Gastrocnemius medialis (tissue), 4 donors: ENCODE results near the gene SPATA31E1. TPM values are rescaled to one million over a fixed set of nuclear protein-coding genes. Genes with fewer than 3 reads are reported as not detected.

Experiments used
- ATAC-seq, 2 donors: fragments of 150-250 bp; one replicate each; pipeline ENCODE4 v1.9.1; 2016
- DNase-seq, 2 donors: peaks; one replicate each; pipeline ENCODE4 v3.0.0-alpha.2; 2019
- H3K27ac ChIP-seq, 4 donors: fragments of 200-600 bp; sonication (generic); 1 replicate in 1 of 4; 2 replicates in 3 of 4; pipeline ENCODE4 v1.5.1; 2016 to 2018; ENCODE audit warnings: mild to moderate bottlenecking in 2 of 4, moderate library complexity in 1 of 4
- H3K27me3 ChIP-seq, 3 donors: fragments of 200-600 bp; sonication (generic) in 2 of 3; 1 replicate in 1 of 3; 2 replicates in 2 of 3; pipeline versions ENCODE4 v1.5.1 to v1.6.0; 2016 to 2019; ENCODE audit warnings: mild to moderate bottlenecking in 1 of 3, moderate library complexity in 1 of 3
- H3K36me3 ChIP-seq, 2 donors: fragments of 200-600 bp; sonication (generic) in 1 of 2; one replicate each; pipeline ENCODE4 v1.5.1; 2017 to 2018
- H3K4me1 ChIP-seq, 2 donors: fragments of 200-600 bp; sonication (generic) in 1 of 2; one replicate each; pipeline ENCODE4 v1.5.1; 2016 to 2017; ENCODE audit warnings: mild to moderate bottlenecking in 2 of 2
- H3K4me3 ChIP-seq, 4 donors: fragments of 200-600 bp; sonication (generic) in 3 of 4; 1 replicate in 1 of 4; 2 replicates in 3 of 4; pipeline ENCODE4 v1.5.1; 2016 to 2019; ENCODE audit warnings: mild to moderate bottlenecking in 2 of 4
- H3K9me3 ChIP-seq, 3 donors: fragments of 200-600 bp; sonication (generic) in 2 of 3; 1 replicate in 1 of 3; 2 replicates in 2 of 3; pipeline ENCODE4 v1.5.1; 2016 to 2019
- CTCF ChIP-seq, 5 experiments: fragments of 450-650 bp in 3 of 5; fragments of 200-600 bp in 2 of 5; sonication (generic) in 2 of 5; IDR thresholded peaks in 4 of 5; conservative IDR thresholded peaks in 1 of 5; 1 replicate in 4 of 5; 2 replicates in 1 of 5; pipeline ENCODE4 v1.5.1; 2016 to 2019; ENCODE audit warnings: antibody characterized with exemption in 5 of 5, mild to moderate bottlenecking in 3 of 5, moderate library complexity in 3 of 5
- POLR2A ChIP-seq, 2 donors: fragments of 450-650 bp; IDR thresholded peaks; one replicate each; pipeline ENCODE4 v1.6.1; 2017; ENCODE audit warnings: antibody characterized with exemption in 2 of 2, mild to moderate bottlenecking in 2 of 2, moderate library complexity in 2 of 2
- in situ Hi-C, 4 donors: fragments of 200-750 bp; cut with MboI; loops; one replicate each; pipeline versions ENCODE4 v1.15.0 to v1.8.0; 2017; ENCODE audit warnings: low sequenced_read_pairs in 4 of 4
- intact Hi-C: fragments of 100-400 bp; cut with DNase I; formaldehyde crosslinking; loops from one replicate; pipeline ENCODE4 v1.15.1; 2023; ENCODE audit warnings: low total_unique reads
- total RNA-seq, 4 donors: library from RNA; depleted of rRNA; stranded (reverse); fragments of >200 nt; gene quantifications; one replicate each; pipeline versions ENCODE4 v1.1.0 to v1.2.3, GENCODE V29; 2016

Gene SPATA31E1
- total RNA-seq, 4 donors from 2014 or later: not detected

GRCh38 chr9:87885484-87886189 lies 3.0 kb downstream of the SPATA31E1 start:
- Histone ChIP-seq H3K9me3 (no peaks in the 10 kb centered on the region), H3K4me1 (no peaks in the 10 kb centered on the region), H3K27ac (no peak overlapping the region), H3K27me3 (no peaks in the 10 kb centered on the region), H3K36me3 (no peaks in the 10 kb centered on the region), H3K4me3 (no peak overlapping the region)
- intact Hi-C loops: no loop called here
- ATAC-seq (no peak), DNase-seq (no peak)
- in situ Hi-C loops: no loop called here
- no peak for TF ChIP-seq POLR2A (IDR thresholded peaks at IDR 0.05)
- TF ChIP-seq CTCF (IDR thresholded peaks at IDR 0.05 in 4 of 5, conservative IDR thresholded peaks at IDR 0.05 in 1 of 5): no peak

GRCh38 chr9:87886210-87886932 lies 3.7 kb downstream of the SPATA31E1 start:
- intact Hi-C loops: no loop called here
- no peak for DNase-seq

GRCh38 chr9:87886933-87887505 lies 4.3 kb downstream of the SPATA31E1 start:
- Histone ChIP-seq H3K27ac (no peak overlapping the region), H3K9me3 (no peaks in the 10 kb centered on the region), H3K4me1 (no peaks in the 10 kb centered on the region), H3K4me3 (no peak overlapping the region), H3K36me3 (no peaks in the 10 kb centered on the region), H3K27me3 (no peaks in the 10 kb centered on the region)
- ATAC-seq: no peak
- TF ChIP-seq CTCF (IDR thresholded peaks at IDR 0.05 in 4 of 5, conservative IDR thresholded peaks at IDR 0.05 in 1 of 5) (no peak), POLR2A (IDR thresholded peaks at IDR 0.05) (no peak)
- no peak for DNase-seq
- intact Hi-C loops (no loop called here), in situ Hi-C loops (no loop called here)

More at GRCh38 chr9:87886210-87886932, 3.7 kb downstream of the SPATA31E1 start:
- in situ Hi-C loops: no loop called here
- Histone ChIP-seq H3K27ac (no peak overlapping the region), H3K9me3 (no peaks in the 10 kb centered on the region), H3K4me1 (no peaks in the 10 kb centered on the region), H3K27me3 (no peaks in the 10 kb centered on the region), H3K36me3 (no peaks in the 10 kb centered on the region), H3K4me3 (no peak overlapping the region)
- ATAC-seq: no peak
- no peak for TF ChIP-seq CTCF (IDR thresholded peaks at IDR 0.05 in 4 of 5, conservative IDR thresholded peaks at IDR 0.05 in 1 of 5)
- no peak for TF ChIP-seq POLR2A (IDR thresholded peaks at IDR 0.05)

GRCh38 chr9:87887661-87888480 lies 5.2 kb downstream of the SPATA31E1 start:
- no peak overlapping the region for H3K4me3 ChIP-seq
- TF ChIP-seq CTCF (IDR thresholded peaks at IDR 0.05 in 4 of 5, conservative IDR thresholded peaks at IDR 0.05 in 1 of 5): no peak
- TF ChIP-seq POLR2A (IDR thresholded peaks at IDR 0.05): no peak
- ATAC-seq: no peak
- no peaks in the 10 kb centered on the region for H3K4me1 ChIP-seq
- no peaks in the 10 kb centered on the region for H3K9me3 ChIP-seq
- in situ Hi-C loops: no loop called here
- no peak for DNase-seq
- H3K27me3 ChIP-seq: no peaks in the 10 kb centered on the region
- intact Hi-C loops: no loop called here
- H3K36me3 ChIP-seq: no peaks in the 10 kb centered on the region
- no peak overlapping the region for H3K27ac ChIP-seq
